ENCODE results near the gene EFHD2.
A peak's percentile ranks its signal among the peaks of the same experiment; 100 is the strongest.
"Not testable (repeated sequence)": the region's sequence is repeated elsewhere in the genome, so short reads cannot be mapped to it uniquely, and the experiment has no call there.

The EFHD2 gene

DNA sequence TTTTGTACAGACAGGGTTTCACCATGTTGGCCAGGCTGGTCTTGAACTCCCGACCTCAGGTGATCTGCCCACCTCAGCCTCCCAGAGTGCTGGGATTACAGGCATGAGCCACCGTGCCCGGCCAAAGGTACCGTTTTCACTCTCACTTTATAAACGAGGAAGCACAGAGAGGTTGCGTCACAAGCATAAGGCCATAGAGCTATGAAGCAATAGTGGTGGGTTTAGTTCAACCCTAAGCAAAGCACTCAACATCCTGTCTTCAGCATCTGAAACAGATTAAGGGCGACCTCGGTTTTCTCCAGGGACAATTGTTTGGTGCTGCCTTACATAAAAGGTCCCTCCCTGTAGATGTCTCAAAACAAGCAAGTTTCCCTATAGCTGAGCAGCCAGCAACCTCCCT lies 25.1 kb downstream of the EFHD2 start:
- DNase-seq = not testable (repeated sequence)

- no peak for DNase-seq
Measured at GRCh38 chr1:15435239-15436077, 25.8 kb downstream of the EFHD2 start.

DNA sequence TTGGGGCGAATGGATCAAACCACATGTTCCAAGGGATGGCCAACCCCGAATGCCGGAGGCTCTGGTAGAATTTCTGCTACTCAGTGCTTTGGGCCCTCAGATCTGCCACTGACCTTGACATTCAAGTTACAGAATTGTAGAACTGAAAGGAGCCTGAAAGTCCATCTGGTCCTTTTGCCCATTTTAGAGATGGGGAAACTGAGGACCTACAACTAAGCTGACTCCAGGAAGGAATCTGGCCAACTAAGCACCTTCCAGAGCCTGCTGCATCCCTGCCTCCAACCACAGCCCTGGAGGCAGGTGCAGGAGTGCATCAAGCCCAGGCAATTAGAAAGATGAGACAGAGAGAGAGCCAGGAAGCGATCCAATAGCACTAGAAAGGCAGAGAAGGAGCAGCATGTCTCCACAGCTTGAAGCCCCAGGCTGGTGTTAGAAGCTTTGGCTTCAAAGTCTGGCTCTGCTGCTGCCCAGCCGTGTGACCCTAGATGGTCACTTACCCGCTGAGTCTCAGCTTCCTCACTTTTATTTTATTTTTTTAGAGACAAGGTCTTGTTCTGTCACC lies 27.3 kb downstream of the EFHD2 start:
- DNase-seq = no peak

DNA sequence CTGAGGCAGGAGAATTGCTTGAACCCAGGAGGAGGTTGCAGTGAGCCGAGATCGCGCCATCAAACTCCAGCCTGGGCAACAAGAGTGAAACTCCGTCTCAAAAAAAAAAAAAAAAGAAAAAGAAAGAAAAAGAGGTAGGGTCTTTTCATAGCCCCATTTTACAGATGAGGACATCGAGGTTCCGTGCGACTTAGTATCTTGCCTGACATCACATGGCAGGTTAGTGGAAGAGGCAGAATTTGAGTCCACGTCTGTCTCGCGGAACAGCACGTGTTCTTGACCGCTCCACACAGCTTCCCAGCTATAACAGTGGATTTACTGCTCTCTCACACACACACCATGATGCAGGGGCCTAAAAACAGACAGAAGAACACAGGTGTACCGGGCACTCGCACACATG lies 29.6 kb downstream of the EFHD2 start:
- DNase-seq = no peak

DNA sequence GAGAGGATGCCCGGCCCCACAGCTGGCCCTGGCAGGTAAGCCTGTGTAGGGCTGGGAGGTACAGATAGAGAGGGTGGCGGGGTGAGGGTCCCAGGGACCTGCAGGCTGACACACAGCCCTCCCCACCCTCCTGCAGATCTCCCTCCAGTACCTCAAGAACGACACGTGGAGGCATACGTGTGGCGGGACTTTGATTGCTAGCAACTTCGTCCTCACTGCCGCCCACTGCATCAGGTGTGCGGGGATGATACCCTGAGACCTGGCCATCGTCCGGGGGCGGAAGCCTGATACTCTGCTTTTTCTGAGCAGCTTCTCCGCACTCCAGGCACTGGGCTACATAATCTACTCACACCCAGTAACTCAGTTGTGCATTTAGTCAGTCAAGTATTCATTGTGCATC lies 30.7 kb downstream of the EFHD2 start:
- DNase-seq = no peak

DNA sequence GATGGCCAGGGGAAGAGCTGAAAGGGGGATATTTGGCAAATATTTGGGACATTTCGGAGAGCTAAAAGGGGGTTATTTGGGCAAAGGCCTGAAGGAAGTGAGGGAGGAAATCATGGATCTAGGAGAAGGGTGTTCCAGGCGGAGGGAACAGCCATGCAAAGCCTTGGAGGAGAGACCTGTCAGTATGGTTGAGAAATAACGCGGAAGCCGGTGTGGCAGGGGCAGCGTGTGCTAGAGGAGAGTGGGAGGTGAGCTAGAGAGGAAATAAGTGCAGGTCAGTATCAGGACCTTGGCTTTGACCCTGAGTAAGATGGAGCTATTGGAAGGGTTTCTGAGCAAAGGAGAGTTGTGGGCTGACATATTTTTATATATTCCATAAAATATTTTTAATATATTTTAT lies 31.6 kb downstream of the EFHD2 start:
- no peak for DNase-seq

DNA sequence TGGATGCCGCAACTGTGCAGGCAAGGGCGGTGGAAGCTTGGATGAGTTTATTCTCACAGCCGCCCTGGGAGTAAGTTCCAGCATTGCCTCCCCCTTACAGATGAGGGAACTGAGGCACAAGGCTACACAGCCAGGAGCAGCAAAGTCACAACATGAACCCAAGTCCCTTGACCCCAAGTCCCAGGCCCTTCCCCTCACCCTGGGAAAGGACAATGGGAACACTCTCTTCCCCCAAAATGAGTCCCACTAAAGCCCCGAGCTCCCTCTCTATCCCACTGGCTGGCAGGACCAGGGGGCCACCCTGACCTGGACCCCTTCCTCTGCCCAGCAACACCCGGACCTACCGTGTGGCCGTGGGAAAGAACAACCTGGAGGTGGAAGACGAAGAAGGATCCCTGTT lies 32.4 kb downstream of the EFHD2 start:
- DNase-seq = no peak

DNA sequence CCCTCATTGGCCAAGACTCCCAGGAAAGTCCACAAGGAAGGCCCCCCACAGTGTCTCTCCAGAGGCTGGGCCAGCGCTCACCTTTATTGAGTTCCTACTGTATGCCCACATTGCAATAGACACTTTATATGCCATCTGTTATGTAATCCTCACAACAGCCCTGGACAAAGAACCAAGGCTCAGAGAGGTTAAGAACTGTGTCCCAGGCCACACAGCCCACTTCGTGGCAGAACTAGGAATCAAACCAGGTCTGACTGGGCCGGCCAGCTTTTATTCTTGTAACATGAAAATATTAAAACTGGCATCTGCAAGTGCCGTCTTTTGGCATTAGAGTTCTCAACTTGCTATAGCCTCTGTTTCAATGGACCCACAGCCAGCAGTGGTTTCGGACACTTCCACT lies 33.1 kb downstream of the EFHD2 start:
- DNase-seq = no peak

DNA sequence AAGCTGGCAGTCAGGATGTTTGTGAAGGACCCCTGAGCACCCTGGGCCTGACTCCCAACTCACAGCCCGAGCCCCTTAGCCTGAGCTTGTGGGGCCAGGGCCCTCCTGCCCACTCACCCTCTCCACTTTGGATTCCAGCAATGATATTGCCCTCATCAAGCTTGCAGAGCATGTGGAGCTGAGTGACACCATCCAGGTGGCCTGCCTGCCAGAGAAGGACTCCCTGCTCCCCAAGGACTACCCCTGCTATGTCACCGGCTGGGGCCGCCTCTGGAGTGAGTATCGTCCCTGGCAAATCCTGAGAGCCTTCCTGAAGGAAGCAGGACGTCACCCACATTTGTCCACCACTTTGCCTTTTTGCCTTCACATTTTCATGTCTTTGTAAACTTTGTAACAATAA lies 33.6 kb downstream of the EFHD2 start:
- no peak for DNase-seq

DNA sequence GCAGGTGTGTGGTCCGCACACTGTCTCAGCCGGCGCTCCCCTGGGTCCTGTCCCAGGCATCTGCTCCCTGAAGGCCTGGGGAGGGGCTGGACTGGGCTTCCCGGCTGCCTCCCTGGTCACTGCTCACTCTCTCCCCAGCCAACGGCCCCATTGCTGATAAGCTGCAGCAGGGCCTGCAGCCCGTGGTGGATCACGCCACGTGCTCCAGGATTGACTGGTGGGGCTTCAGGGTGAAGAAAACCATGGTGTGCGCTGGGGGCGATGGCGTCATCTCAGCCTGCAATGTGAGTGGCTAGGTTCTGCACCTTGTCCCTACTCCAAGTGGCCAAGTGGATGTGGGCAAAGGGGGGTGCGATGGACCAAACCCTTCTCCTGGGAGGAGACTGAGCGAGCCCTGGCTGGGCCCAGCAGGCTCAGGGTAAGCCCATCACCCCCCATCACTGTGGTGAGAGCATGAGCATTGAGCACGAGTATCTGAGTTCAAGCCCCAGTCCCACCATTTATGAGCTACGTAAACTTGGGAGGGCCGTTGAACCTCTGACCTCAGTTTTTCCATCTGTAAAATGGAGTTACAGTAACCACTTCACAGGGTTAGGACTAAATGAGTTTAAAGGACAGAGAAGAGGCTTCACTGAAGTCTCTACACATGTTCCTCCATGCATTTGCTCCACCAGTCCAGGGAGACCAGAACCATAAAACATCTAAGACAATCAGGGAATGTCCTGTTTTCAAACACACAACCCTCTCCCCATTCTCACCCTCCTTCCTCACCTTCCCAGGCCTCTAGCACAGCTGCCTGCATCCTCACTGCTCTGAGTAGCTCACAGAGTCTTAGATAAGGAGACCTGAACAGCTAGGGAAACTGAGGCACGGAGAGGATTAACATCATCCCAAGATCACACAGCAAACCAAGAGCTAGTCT lies 35.0 kb downstream of the EFHD2 start:
- DNase-seq = no peak

DNA sequence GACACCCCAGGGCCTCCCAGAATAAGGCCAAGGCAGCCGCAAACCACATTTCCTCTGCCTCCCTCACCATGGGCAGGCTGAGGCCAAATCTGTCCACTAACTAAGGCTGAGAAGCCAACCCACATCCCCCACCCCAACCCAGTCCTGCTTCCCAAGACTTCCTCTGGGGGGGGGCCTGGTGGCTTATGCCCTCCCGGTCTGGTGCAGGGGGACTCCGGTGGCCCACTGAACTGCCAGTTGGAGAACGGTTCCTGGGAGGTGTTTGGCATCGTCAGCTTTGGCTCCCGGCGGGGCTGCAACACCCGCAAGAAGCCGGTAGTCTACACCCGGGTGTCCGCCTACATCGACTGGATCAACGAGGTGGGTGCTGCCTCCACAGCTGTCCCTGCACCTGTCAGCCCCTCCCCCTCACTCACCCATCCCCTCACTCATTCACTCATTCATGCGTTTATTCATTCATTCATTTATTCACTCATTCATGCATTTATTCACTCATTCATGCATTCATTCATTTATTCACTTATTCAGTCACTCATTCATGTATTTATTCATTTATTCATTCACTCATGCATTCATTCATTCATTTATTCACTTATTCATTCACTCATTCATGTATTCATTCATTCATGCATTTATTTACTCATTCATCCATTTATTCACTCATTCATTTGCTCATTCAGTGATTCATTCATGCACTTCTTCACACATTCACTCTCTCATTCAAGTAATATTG lies 35.9 kb downstream of the EFHD2 start:
- no peak for DNase-seq

GRCh38 chr1:15446212-15446611 lies 36.5 kb downstream of the EFHD2 start:
- no peak for DNase-seq

DNA sequence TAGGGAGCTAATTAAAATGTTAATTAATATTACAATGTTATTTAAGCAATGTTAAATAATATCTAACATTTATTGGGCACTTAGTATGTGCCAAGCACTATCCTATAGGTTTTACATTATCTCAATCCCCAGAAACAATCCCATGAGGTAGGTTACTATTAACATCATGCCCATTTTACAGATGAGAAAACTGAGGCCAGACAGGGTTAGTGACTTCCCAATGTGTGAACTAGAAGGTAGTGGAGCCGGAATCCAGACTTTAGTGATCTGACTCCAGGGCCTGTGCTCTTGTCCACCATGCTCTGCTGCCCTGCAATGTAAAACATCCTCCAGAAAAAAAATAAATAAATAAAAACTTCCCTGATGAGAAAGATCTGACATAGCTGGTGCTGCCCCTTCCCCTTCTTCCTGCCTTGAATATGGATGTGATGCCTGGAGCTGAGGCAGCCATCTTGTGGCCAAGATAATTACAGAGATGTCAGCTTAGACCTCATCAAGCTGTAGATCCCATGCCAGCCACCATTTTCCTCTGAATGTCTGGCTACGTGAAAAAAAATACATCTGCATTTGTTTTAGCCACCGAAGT lies 39.3 kb downstream of the EFHD2 start:
- no peak for DNase-seq

GRCh38 chr1:15449567-15449966 lies 39.9 kb downstream of the EFHD2 start:
- no peak for DNase-seq

GRCh38 chr1:15451014-15451722 lies 41.5 kb downstream of the EFHD2 start:
- no peak for DNase-seq

DNA sequence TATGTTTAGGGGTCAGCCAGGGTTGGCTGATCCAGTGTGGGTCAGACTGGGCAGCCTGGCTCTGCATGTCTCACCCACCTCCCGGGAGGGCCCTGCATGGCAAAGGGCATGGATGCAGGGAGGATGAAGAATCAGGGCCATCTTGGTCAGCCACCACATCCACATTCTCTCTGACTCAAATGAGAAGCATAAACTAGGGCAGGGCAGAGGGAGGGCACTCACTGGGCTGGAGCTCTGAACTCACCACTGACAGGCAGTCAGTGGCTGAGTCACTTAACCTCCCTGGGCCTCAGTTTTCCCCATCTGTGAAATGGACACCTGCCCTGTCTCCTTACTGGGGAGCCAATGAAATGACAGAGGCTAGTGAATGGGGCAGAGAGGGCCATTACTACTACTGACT lies 42.5 kb downstream of the EFHD2 start:
- DNase-seq = no peak

GRCh38 chr1:15452866-15453571 lies 43.3 kb downstream of the EFHD2 start:
- no peak for DNase-seq

DNA sequence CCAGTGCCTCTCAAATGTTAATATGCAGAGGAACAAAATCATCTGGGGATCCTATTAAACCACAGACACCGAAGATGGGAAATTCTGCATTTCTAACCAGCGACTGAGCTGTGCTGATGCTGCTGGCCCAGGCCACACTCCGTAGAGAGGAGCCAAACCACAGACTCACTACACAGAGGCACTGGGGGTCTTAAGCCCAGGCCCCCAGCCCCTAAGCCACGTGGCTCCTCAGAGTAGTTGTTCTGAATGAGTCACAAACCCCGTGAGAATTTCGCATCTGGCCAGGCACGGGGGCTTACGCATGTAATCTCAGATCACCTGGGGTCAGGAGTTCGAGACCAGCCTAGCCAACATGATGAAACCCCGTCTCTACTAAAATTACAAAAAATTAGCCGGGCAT lies 44.0 kb downstream of the EFHD2 start:
- DNase-seq = no peak

DNA sequence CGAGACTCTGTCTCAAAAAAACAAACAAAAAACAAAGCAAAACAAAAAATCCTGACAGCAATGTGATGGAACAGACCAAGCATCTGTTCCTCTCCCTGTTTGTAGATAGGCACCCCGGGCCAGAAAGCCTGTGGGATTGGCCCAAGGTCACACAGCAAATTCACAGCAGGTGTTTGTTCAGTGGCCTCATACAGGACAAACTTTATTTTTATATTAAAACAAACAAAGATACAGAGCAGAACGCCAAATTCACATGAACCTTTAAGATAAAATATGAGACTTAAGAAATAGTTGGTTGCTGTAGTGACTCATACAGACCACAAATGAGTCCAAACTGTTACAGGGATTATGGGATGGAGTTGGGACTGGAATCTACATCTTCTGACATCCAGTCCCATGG lies 44.6 kb downstream of the EFHD2 start:
- DNase-seq = no peak

DNA sequence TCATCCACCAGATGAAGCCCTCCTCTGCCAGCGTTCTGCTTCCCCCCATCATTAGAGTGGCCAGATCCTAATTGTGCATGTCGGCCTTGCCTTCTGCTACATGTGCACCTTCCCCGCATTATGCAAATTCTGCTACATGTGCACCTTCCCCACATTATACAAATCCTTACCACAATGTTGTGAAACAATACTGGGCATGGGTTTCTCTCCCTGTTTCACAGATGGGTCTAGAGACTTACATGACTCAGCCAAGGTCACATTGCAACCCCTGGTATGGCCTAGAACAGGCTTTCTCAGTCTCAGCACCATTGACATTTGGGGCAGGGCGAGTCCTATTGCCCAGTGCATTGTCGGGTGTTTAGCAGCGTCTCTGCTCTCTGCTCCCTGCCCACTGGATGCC lies 45.8 kb downstream of the EFHD2 start:
- peak; percentile 25 for DNase-seq

DNA sequence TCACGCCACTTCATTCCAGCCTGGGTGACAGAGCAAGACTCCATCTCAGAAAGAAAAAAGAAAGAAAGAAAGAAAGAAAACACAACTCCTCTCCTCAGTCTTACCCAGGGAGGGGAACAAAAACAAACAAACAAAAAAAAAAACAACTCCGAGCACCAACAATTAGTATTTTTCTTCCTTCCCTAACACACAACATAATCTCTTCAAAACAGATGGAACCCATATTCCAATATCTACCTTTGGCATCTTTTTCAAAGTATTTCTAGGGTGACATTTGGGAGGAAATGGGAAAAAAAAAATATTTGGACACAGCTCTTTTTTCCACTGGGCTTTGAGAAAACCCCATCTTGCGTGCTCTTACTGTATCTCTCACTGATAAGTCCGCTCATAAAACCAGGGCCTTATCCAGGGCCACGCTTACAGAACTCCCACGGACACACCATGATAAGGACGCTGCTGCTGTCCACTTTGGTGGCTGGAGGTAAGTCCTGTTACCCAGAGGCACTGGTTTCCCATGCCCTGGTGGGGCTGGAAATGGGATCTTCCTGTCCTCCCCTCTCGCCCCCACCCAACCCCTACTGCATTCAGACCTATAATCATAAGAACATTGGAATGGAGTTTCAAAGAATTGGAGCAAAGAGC lies 46.7 kb downstream of the EFHD2 start, which contains the start of gene CELA2A:
Gene CELA2A (plus strand): TSS at position 420 of the 642 bp plus-strand sequence. CDS start 22 bp downstream, at position 442.
- no peak for DNase-seq
